K562 (cell line): ENCODE results near the gene CTIF. TPM values are rescaled to one million over a fixed set of nuclear protein-coding genes. Genes with fewer than 3 reads are reported as not detected.

Source experiments
- ARID4B ChIP-seq: sonication (generic); formaldehyde crosslinking; IDR thresholded peaks from 2 replicates; pipeline ENCODE4 v1.8.0; 2022; ENCODE audit warnings: mild to moderate bottlenecking, missing genetic modification reagents
- ATF1 ChIP-seq, 2 experiments: fragments of 450-650 bp in 1 of 2; IDR thresholded peaks; 2 replicates each; pipeline ENCODE4 v1.6.1; 2016; ENCODE audit warnings: missing compliant biosample characterization in 1 of 2, missing genetic modification characterization in 1 of 2
- CBX1 ChIP-seq: sonication (generic); IDR thresholded peaks from 2 replicates; pipeline ENCODE4 v1.6.1; 2016; ENCODE audit warnings: antibody characterized with exemption, low read depth, mild to moderate bottlenecking
- CBX5 ChIP-seq: IDR thresholded peaks from 2 replicates; pipeline ENCODE4 v1.6.1; 2014; ENCODE audit warnings: low read depth, borderline replicate concordance
- CHD2 ChIP-seq: IDR thresholded peaks from 2 replicates; pipeline ENCODE4 v1.6.1; 2011; ENCODE audit warnings: low read depth, low read length
- ELK3 ChIP-seq: fragments of 450-650 bp; formaldehyde crosslinking; IDR thresholded peaks from 2 replicates; pipeline ENCODE4 v1.4.0; 2020; ENCODE audit warnings: mild to moderate bottlenecking
- FOXM1 ChIP-seq, 2 experiments: fragments of 450-650 bp in 1 of 2; sonication (generic) in 1 of 2; formaldehyde crosslinking in 1 of 2; IDR thresholded peaks; 2 replicates each; pipeline versions ENCODE4 v1.6.1 to v1.9.0; 2017 to 2022; ENCODE audit warnings: low read depth in 2 of 2, mild to moderate bottlenecking in 2 of 2, missing genetic modification reagents in 1 of 2, moderate library complexity in 1 of 2
- L3MBTL2 ChIP-seq: fragments of 450-650 bp; IDR thresholded peaks from 2 replicates; pipeline ENCODE4 v1.6.1; 2016; ENCODE audit warnings: mild to moderate bottlenecking, moderate library complexity
- NFYB ChIP-seq: IDR thresholded peaks from 2 replicates; pipeline ENCODE4 v1.6.1; 2011; ENCODE audit warnings: mild to moderate bottlenecking, moderate library complexity; ENCODE audit not compliant: insufficient read length; ENCODE audit errors: extremely low read depth
- PCBP2 ChIP-seq: fragments of 200-400 bp; formaldehyde crosslinking; IDR thresholded peaks from 2 replicates; pipeline ENCODE4 v1.6.1; 2018; ENCODE audit warnings: low read length, low read depth, mild to moderate bottlenecking, moderate library complexity; ENCODE audit not compliant: poor library complexity, severe bottlenecking
- POU5F1 ChIP-seq: fragments of 150-350 bp; IDR thresholded peaks from 2 replicates; pipeline ENCODE4 v1.6.1; 2014; ENCODE audit warnings: borderline replicate concordance, low read length, low read depth, mild to moderate bottlenecking; ENCODE audit not compliant: partially characterized antibody
- TEAD2 ChIP-seq: fragments of 450-650 bp; IDR thresholded peaks from 2 replicates; pipeline ENCODE4 v1.6.1; 2016; ENCODE audit warnings: missing genetic modification characterization, control low read depth, missing compliant biosample characterization
- TSHZ1 ChIP-seq: fragments of 250-450 bp; sonication (Bioruptor Pico); IDR thresholded peaks from 2 replicates; pipeline ENCODE4 v1.4.0; 2020; ENCODE audit warnings: mild to moderate bottlenecking, moderate library complexity
- ZNF277 ChIP-seq: fragments of 250-450 bp; sonication (Bioruptor Pico); IDR thresholded peaks from 2 replicates; pipeline ENCODE4 v1.8.0; 2022; ENCODE audit warnings: inconsistent platforms, mild to moderate bottlenecking, moderate library complexity, borderline replicate concordance
- ZNF324 ChIP-seq: fragments of 250-450 bp; sonication (Bioruptor Pico); IDR thresholded peaks from 2 replicates; pipeline ENCODE4 v1.4.0; 2020; ENCODE audit warnings: mild to moderate bottlenecking
- ZNF41 ChIP-seq: fragments of 250-450 bp; sonication (Bioruptor Pico); conservative IDR thresholded peaks from 2 replicates; pipeline ENCODE4 v1.4.0; 2020; ENCODE audit warnings: mild to moderate bottlenecking
- ZNF507 ChIP-seq: conservative IDR thresholded peaks from 2 replicates; pipeline ENCODE4 v1.6.1; 2017; ENCODE audit warnings: missing genetic modification characterization, missing compliant biosample characterization
- polyA plus RNA-seq, 8 experiments: library from polyadenylated mRNA; depleted of rRNA in 4 of 8; stranded (reverse) in 5 of 8; unstranded in 3 of 8; fragments of >200 nt; fragmentation: Nextera tagmentation in 2 of 8; fragmentation: Illumina TruSeq in 1 of 8; extraction: Ambion mirVana in 2 of 8; extraction: Trizol in 1 of 8; gene quantifications; 2 replicates each; pipeline versions ENCODE4 v1.2.1 to v1.2.3, GENCODE V29; 2011 to 2014; ENCODE audit warnings: inconsistent platforms in 1 of 8, missing spikeins in 1 of 8
- total RNA-seq, 7 experiments: library from RNA; depleted of rRNA in 6 of 7; stranded (reverse); fragments of >200 nt in 6 of 7; fragmentation: Illumina TruSeq in 2 of 7; extraction: Trizol in 2 of 7; gene quantifications; 2 replicates each; pipeline versions ENCODE4 v1.2.1 to v1.2.3, GENCODE V29; 2011 to 2021; ENCODE audit warnings: low replicate concordance in 1 of 7

The CTIF gene
- total and polyA plus RNA-seq, 9 of the 15 experiments (the other 6 are each of a cell fraction or from before 2014, with no cell fraction given), result 0.17 to 11.5 (median 2.2) TPM

GRCh38 chr18:48896875-48897511 lies 358.2 kb downstream of the CTIF start (continued):
- no peak for TF ChIP-seq POU5F1
- TF ChIP-seq ZNF277 (CRISPR knock-in tag), result no peak
- TF ChIP-seq ELK3 (CRISPR knock-in tag), result no peak
- TF ChIP-seq ATF1 (CRISPR knock-in tag; IDR thresholded peaks at IDR 0.05), result no peak
- peak; percentile 57 for TF ChIP-seq ATF1 (tag; IDR thresholded peaks at IDR 0.05)
- 0 out of 2 replicates have a peak, but pooled peaks have one; percentile 34 for TF ChIP-seq L3MBTL2
- TF ChIP-seq NFYB, result no peak
- no peak for TF ChIP-seq PCBP2
- TF ChIP-seq ARID4B (CRISPR knock-in tag), result no peak
- TF ChIP-seq TSHZ1, result no peak
- TF ChIP-seq CBX5, result no peak
- TF ChIP-seq ZNF507, result no peak
- no peak; the same call in 1 of the 2 replicates for TF ChIP-seq CBX1
- no peak for TF ChIP-seq TEAD2 (tag)
- no peak for TF ChIP-seq FOXM1 (IDR thresholded peaks at IDR 0.05; ENCODE audit: low read depth)
- TF ChIP-seq FOXM1 (CRISPR knock-in tag; IDR thresholded peaks at IDR 0.05; ENCODE audit: low read depth), result no peak
- no peak for TF ChIP-seq ZNF324
- TF ChIP-seq CHD2, result no peak
- no peak for TF ChIP-seq ZNF41 (CRISPR knock-in tag)
